PC-9 (cell line): ENCODE results near the gene DDAH1. TPM values are rescaled to one million over a fixed set of nuclear protein-coding genes. Genes with fewer than 3 reads are reported as not detected.

ENCODE experiments used
- BruUV-seq: library from RNA; stranded (reverse); fragments of 400-500 nt; replicated peaks from 2 replicates; lab custom pipeline; 2021; lab: Mats Ljungman, UMichigan
- CTCF ChIA-PET: fragments of 300-600 bp; sonication (Branson Sonifier 250); formaldehyde crosslinking; loops from one replicate; lab custom pipeline; 2022; ENCODE audit warnings: antibody characterized with exemption; lab: Charles Lee
- POLR2A ChIA-PET: fragments of 300-600 bp; sonication (Branson Sonifier 250); formaldehyde crosslinking; loops from one replicate; lab custom pipeline; 2022; ENCODE audit warnings: antibody characterized with exemption; ENCODE audit not compliant: unreplicated experiment; lab: Charles Lee
- DNase-seq, 2 experiments: peaks; one replicate each; pipeline versions ENCODE4 v3.0.0 to v3.0.0-alpha.2; 2015 to 2022; ENCODE audit warnings: mixed read lengths in 1 of 2
- H2AFZ ChIP-seq: fragments of 200-600 bp; sonication (generic); 2 replicates; pipeline ENCODE4 v1.8.1; 2017; ENCODE audit warnings: antibody characterized with exemption
- H3F3A ChIP-seq: fragments of 200-600 bp; sonication (generic); 2 replicates; pipeline ENCODE4 v1.8.1; 2017; ENCODE audit warnings: antibody characterized with exemption, mild to moderate bottlenecking, low read depth; ENCODE audit not compliant: insufficient read depth
- H3K27ac ChIP-seq: fragments of 200-600 bp; sonication (generic); 2 replicates; pipeline ENCODE4 v1.6.1; 2016; ENCODE audit warnings: mixed run types
- H3K27me3 ChIP-seq: fragments of 200-600 bp; sonication (generic); 2 replicates; pipeline ENCODE4 v1.6.1; 2016; ENCODE audit warnings: low read depth, mixed run types; ENCODE audit not compliant: insufficient read depth
- H3K36me3 ChIP-seq: fragments of 200-600 bp; sonication (generic); 2 replicates; pipeline ENCODE4 v1.6.1; 2016; ENCODE audit warnings: low read depth, mixed run types
- H3K4me1 ChIP-seq: fragments of 200-600 bp; sonication (generic); replicated peaks from 2 replicates; pipeline ENCODE4 v1.6.1; 2016; ENCODE audit warnings: mixed run types; ENCODE audit not compliant: insufficient read depth
- H3K4me2 ChIP-seq: fragments of 200-600 bp; sonication (generic); 2 replicates; pipeline ENCODE4 v1.6.1; 2017; ENCODE audit warnings: mixed run types
- H3K4me3 ChIP-seq: fragments of 200-600 bp; sonication (generic); 2 replicates; pipeline ENCODE4 v1.6.1; 2016; ENCODE audit warnings: mixed run types
- H3K79me2 ChIP-seq: fragments of 200-600 bp; sonication (generic); 2 replicates; pipeline ENCODE4 v1.6.1; 2017; ENCODE audit warnings: low read depth, mixed run types
- H3K9me2 ChIP-seq: fragments of 200-600 bp; sonication (generic); 2 replicates; pipeline ENCODE4 v1.8.1; 2017; ENCODE audit warnings: mild to moderate bottlenecking; ENCODE audit not compliant: insufficient read depth
- H3K9me3 ChIP-seq: fragments of 200-600 bp; sonication (generic); 2 replicates; pipeline ENCODE4 v1.8.1; 2016; ENCODE audit warnings: low read depth; ENCODE audit not compliant: insufficient read depth
- H4K20me1 ChIP-seq: fragments of 200-600 bp; sonication (generic); 2 replicates; pipeline ENCODE4 v1.8.1; 2017; ENCODE audit not compliant: insufficient read depth
- EZH2 ChIP-seq: fragments of 200-600 bp; sonication (generic); IDR thresholded peaks from 2 replicates; pipeline ENCODE4 v1.8.0; 2017; ENCODE audit warnings: antibody characterized with exemption, low read depth
- intact Hi-C: fragments of 100-400 bp; cut with micrococcal nuclease; formaldehyde crosslinking; loops from one replicate; pipeline ENCODE4 v1.10.0; 2022; ENCODE audit not compliant: unreplicated experiment
- total RNA-seq: library from RNA; stranded (reverse); gene quantifications from 2 replicates; pipeline ENCODE4 v1.2.3, GENCODE V29; 2021
- TF ChIP-seq, protein P1 (sequence below): fragments of 200-600 bp; sonication (generic); conservative IDR thresholded peaks from 2 replicates; pipeline ENCODE4 v1.6.1; 2017; ENCODE audit warnings: mixed run types, antibody characterized with exemption, mild to moderate bottlenecking, moderate library complexity

The DDAH1 gene
- total RNA-seq, 1 experiment from 2014 or later = 31.9 TPM

DNA sequence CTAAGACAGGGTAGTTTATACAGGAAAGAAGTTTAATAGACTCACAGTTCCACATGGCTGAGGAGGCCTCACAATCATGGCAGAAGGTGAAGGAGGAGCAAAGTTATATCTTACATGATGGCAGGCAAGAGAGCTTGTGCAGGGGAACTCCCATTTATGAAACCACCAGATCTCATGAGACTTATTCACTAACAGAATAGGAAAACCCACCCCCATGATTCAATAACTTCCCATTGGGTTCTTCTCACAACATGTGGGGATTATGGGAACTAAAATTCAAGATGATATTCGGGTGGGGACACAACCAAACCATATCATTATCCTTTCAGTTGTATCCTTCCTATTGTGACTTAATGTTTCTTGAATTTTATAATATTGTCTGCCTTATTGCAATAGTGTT, 13.4 kb upstream of the DDAH1 start:
- no peaks in the 10 kb centered on the region for H3K79me2 ChIP-seq
- no peak overlapping the region for H2AFZ ChIP-seq
- DNase-seq = no peak
- H4K20me1 ChIP-seq = no peaks in the 10 kb centered on the region
- H3K27ac ChIP-seq = no peak overlapping the region
- H3F3A ChIP-seq = peaks cover 7% of the 10 kb centered on the region
- peaks cover 5% of the 10 kb centered on the region; the same call in 1 of the 2 replicates for H3K9me3 ChIP-seq
- H3K4me3 ChIP-seq = no peak overlapping the region
- TF ChIP-seq EZH2 = no peak
- TF ChIP-seq, protein P1, sequence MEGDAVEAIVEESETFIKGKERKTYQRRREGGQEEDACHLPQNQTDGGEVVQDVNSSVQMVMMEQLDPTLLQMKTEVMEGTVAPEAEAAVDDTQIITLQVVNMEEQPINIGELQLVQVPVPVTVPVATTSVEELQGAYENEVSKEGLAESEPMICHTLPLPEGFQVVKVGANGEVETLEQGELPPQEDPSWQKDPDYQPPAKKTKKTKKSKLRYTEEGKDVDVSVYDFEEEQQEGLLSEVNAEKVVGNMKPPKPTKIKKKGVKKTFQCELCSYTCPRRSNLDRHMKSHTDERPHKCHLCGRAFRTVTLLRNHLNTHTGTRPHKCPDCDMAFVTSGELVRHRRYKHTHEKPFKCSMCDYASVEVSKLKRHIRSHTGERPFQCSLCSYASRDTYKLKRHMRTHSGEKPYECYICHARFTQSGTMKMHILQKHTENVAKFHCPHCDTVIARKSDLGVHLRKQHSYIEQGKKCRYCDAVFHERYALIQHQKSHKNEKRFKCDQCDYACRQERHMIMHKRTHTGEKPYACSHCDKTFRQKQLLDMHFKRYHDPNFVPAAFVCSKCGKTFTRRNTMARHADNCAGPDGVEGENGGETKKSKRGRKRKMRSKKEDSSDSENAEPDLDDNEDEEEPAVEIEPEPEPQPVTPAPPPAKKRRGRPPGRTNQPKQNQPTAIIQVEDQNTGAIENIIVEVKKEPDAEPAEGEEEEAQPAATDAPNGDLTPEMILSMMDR = no peak
- intact Hi-C loops = no loop called here
- H3K4me2 ChIP-seq = no peak overlapping the region
- ChIA-PET POLR2A (no interaction called here), CTCF (no interaction called here)
- no TSS peak for BruUV-seq
- H3K27me3 ChIP-seq = no peaks in the 10 kb centered on the region
- H3K9me2 ChIP-seq = peaks cover 3% of the 10 kb centered on the region; the same call in 1 of the 2 replicates
- H3K36me3 ChIP-seq = no peaks in the 10 kb centered on the region
- H3K4me1 ChIP-seq = peaks cover 7% of the 10 kb centered on the region

DNA sequence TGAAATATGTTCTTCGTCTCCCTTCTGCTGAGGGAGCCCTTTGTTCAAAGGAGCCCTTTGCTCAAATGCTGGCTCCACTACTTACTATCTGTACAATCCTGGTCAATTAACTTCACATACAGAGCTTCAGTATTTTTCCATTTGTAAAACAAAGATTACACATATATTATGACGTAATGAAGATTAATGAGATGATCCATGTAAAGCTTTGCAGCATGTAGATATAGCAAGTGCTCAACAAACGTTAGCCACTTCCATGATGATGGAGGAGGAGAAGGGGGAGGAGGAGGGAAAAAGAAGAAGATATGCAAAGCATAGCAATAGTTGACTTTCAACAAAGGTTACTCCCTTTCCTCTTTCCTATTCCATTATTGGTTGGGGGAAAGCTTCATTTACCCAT, 10.1 kb upstream of the DDAH1 start:
- peaks cover 5% of the 10 kb centered on the region; the same call in 1 of the 2 replicates for H3K9me3 ChIP-seq
- H4K20me1 ChIP-seq = no peaks in the 10 kb centered on the region
- H3K4me3 ChIP-seq = no peak overlapping the region
- no peak overlapping the region for H2AFZ ChIP-seq
- TF ChIP-seq, protein P1 = no peak
- no peak for TF ChIP-seq EZH2
- H3K4me1 ChIP-seq = peaks cover 13% of the 10 kb centered on the region
- H3K9me2 ChIP-seq = peaks cover 3% of the 10 kb centered on the region; the same call in 1 of the 2 replicates
- H3K4me2 ChIP-seq = no peak overlapping the region
- no TSS peak for BruUV-seq
- H3F3A ChIP-seq = peaks cover 7% of the 10 kb centered on the region
- DNase-seq = no peak
- no peak overlapping the region for H3K27ac ChIP-seq
- POLR2A ChIA-PET = interaction anchor here (0.6 to 0.7 kb wide), 2 partner anchors 9 to 209 kb away, joined by 4 read pairs; no protein-coding TSS in a partner anchor
- H3K27me3 ChIP-seq = no peaks in the 10 kb centered on the region
- intact Hi-C loops = no loop called here
- CTCF ChIA-PET = interaction anchor here (1.2 kb wide), 1 partner anchor 11 kb away, joined by 3 read pairs; no protein-coding TSS in a partner anchor
- H3K79me2 ChIP-seq = no peaks in the 10 kb centered on the region
- no peaks in the 10 kb centered on the region for H3K36me3 ChIP-seq

DNA sequence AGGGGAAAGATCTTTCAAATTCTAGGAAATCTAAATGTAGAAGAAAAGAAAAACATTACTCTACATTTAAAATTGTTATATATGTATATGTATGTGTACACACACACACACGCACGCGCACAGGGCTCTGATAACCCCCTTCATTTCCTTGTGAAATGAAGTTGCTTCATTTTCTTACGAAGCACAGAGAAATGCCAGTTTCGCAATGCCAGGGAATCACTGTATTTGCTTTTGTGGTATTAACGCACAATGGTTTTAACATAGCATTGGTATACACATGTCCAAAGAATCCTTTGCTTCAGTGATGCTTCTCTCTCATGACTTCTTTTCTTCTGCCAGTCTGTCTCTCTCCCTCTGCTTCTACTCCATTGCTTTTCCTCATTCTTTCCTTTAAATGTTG, 8.4 kb upstream of the DDAH1 start:
- Histone ChIP-seq H3K27ac (peak overlapping the region; percentile 7; the same call in 1 of the 2 replicates), H3K9me2 (peaks cover 3% of the 10 kb centered on the region; the same call in 1 of the 2 replicates), H3K27me3 (no peaks in the 10 kb centered on the region), H3K4me3 (no peak overlapping the region), H4K20me1 (no peaks in the 10 kb centered on the region), H3F3A (peaks cover 7% of the 10 kb centered on the region), H3K4me2 (peak overlapping the region; percentile 27), H3K4me1 (peaks cover 13% of the 10 kb centered on the region), H2AFZ (no peak overlapping the region; the same call in 1 of the 2 replicates), H3K79me2 (no peaks in the 10 kb centered on the region), H3K36me3 (no peaks in the 10 kb centered on the region), H3K9me3 (peaks cover 5% of the 10 kb centered on the region; the same call in 1 of the 2 replicates)
- ChIA-PET CTCF (no interaction called here), POLR2A (interaction anchor here (0.6 kb wide), 1 partner anchor 23 kb away, joined by 3 read pairs; no protein-coding TSS in a partner anchor)
- no TSS peak for BruUV-seq
- TF ChIP-seq, protein P1 = no peak
- TF ChIP-seq EZH2 = no peak
- intact Hi-C loops = no loop called here
- peak; percentile 41 to 90 for DNase-seq
